Stomach (tissue), 9 donors: ENCODE results near the gene NOS1. TPM values are rescaled to one million over a fixed set of nuclear protein-coding genes. Genes with fewer than 3 reads are reported as not detected.

Experiments used
- DNase-seq, 2 donors: peaks; one replicate each; pipeline versions ENCODE4 v3.0.0 to v3.0.0-alpha.2; 2013 to 2019
- H3K27ac ChIP-seq, 5 donors: fragments of 200-600 bp in 4 of 5; sonication (generic) in 4 of 5; one replicate each; pipeline ENCODE4 v1.5.1; 2013 to 2019; ENCODE audit warnings: mild to moderate bottlenecking in 1 of 5, moderate library complexity in 1 of 5
- H3K27me3 ChIP-seq, 3 donors: fragments of 200-600 bp; sonication (generic); one replicate each; pipeline ENCODE4 v1.5.1; 2017 to 2019; ENCODE audit warnings: mixed run types in 1 of 3
- H3K36me3 ChIP-seq, 4 donors: fragments of 200-600 bp; sonication (generic); 1 replicate in 3 of 4; 2 replicates in 1 of 4; pipeline ENCODE4 v1.5.1; 2016 to 2019
- H3K4me1 ChIP-seq, 4 donors: fragments of 200-600 bp; sonication (generic); one replicate each; pipeline ENCODE4 v1.5.1; 2016 to 2019
- H3K4me3 ChIP-seq, 4 donors: fragments of 200-600 bp; sonication (generic) in 3 of 4; one replicate each; pipeline ENCODE4 v1.5.1; 2016 to 2019; ENCODE audit warnings: mild to moderate bottlenecking in 1 of 4
- H3K9me3 ChIP-seq, 4 donors: fragments of 200-600 bp; sonication (generic); one replicate each; pipeline ENCODE4 v1.5.1; 2016 to 2019
- CTCF ChIP-seq, 7 experiments: fragments of 450-650 bp in 4 of 7; fragments of 200-600 bp in 3 of 7; sonication (generic) in 3 of 7; IDR thresholded peaks; one replicate each; pipeline ENCODE4 v1.5.1; 2016 to 2019; ENCODE audit warnings: antibody characterized with exemption in 7 of 7, control low read depth in 2 of 7, mild to moderate bottlenecking in 1 of 7
- EP300 ChIP-seq: sonication (generic); formaldehyde crosslinking; IDR thresholded peaks from one replicate; pipeline ENCODE4 v1.6.1; 2017; ENCODE audit warnings: antibody characterized with exemption
- POLR2A ChIP-seq, 4 donors: fragments of 450-650 bp; IDR thresholded peaks; one replicate each; pipeline ENCODE4 v1.6.1; 2016; ENCODE audit warnings: antibody characterized with exemption in 4 of 4, control low read depth in 2 of 4, mild to moderate bottlenecking in 1 of 4, moderate library complexity in 1 of 4
- POLR2AphosphoS5 ChIP-seq, 3 donors: sonication (generic); formaldehyde crosslinking; IDR thresholded peaks; one replicate each; pipeline ENCODE4 v1.6.1; 2016; ENCODE audit warnings: antibody characterized with exemption in 3 of 3
- WGBS, 5 donors: extraction: QIAGEN DNeasy Blood & Tissue Kit in 3 of 5; methylation state at CpG; one replicate each; pipeline versions ENCODE4 v1.1.5 to v1.1.7; 2013 to 2018; 5-methylcytosine and 5-hydroxymethylcytosine counted together
- intact Hi-C: fragments of 100-400 bp; cut with DNase I; formaldehyde crosslinking; loops from one replicate; pipeline ENCODE4 v1.15.1; 2023; ENCODE audit warnings: low total_unique reads
- polyA plus RNA-seq, 3 donors: library from polyadenylated mRNA; stranded (reverse); fragments of 200-250 nt; gene quantifications; one replicate each; pipeline ENCODE4 v1.2.3, GENCODE V29; 2013
- total RNA-seq, 5 donors: library from RNA; depleted of rRNA; stranded (reverse); fragments of >200 nt; gene quantifications; one replicate each; pipeline versions ENCODE4 v1.1.0 to v1.2.3, GENCODE V29; 2014 to 2016
- donor health status: healthy with polysubstance abuse.
- donor health status: Bipolar disorder and iron deficiency.
- donor health status: healthy.

Gene NOS1
- total and polyA plus RNA-seq, 8 donors = 0.15 to 3.1 (median 0.29) TPM; not detected in 3

DNA sequence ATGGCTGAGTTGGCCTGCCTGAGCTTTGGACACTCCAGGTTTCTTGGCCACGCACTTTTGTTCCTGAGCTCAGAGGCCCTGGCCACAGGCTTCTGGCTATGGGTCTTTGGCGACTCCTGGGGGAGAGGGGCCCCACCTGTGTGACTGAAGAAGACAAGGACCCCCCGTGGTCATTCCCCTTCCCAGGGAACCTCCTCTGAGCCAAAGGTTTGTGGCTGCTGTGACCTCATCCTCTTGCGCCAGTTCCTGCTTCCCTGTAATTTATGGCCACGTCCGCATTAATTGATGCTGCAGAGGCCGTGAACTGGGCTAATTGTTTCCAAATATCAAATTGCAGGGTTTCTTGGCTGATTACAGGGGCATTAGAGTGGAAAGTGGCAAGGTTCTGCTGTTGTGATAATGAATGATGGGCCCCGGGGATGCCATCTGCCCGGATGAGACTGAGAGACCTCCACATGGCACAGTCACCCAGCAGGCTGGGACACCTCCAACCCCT lies 27.6 kb upstream of the NOS1 start:
- intact Hi-C loops = no loop called here
- DNase-seq = no peak
- Histone ChIP-seq H3K4me3 (no peak overlapping the region), H3K9me3 (no peaks in the 10 kb centered on the region), H3K27ac (no peak overlapping the region), H3K27me3 (peaks cover 0 to 9% (median 0%) of the 10 kb centered on the region in 3 donors), H3K4me1 (no peaks in the 10 kb centered on the region), H3K36me3 (no peaks in the 10 kb centered on the region)
- TF ChIP-seq EP300 (no peak), CTCF (IDR thresholded peaks at IDR 0.05) (no peak)
- WGBS, 5 donors = 62 to 91% (median 77%) methylated on average over 5 to 9 of the region's 9 CpGs

DNA sequence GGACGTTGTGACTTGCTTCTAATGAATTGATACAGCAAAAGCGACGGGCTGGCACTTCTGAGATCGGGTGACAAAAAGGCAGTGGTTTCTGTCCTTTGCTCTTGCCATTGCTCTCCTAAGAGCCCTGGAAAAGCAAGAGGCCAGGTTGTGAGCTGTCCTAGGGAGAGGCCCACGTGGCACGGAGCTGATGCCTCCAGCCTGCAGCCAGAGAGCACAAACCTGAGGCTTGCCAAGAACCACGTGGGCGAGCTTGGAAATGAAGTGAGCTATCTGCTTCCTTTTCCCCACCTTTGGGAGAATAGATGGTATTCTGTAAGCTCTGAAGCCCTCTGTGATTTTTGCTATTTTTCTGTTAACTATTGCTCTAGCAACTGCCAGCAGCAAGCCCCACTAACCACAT lies 26.4 kb upstream of the NOS1 start:
- Histone ChIP-seq H3K36me3 (no peaks in the 10 kb centered on the region), H3K4me3 (no peak overlapping the region), H3K9me3 (no peaks in the 10 kb centered on the region), H3K4me1 (no peaks in the 10 kb centered on the region), H3K27ac (no peak overlapping the region), H3K27me3 (peaks cover 0 to 9% (median 0%) of the 10 kb centered on the region in 3 donors)
- 55 to 65% (median 63%) methylated on average over 8 of the region's 8 CpGs for WGBS, 5 donors
- intact Hi-C loops = no loop called here
- TF ChIP-seq CTCF (IDR thresholded peaks at IDR 0.05) = no peak
- no peak for TF ChIP-seq POLR2A (IDR thresholded peaks at IDR 0.05)
- TF ChIP-seq EP300 = no peak
- TF ChIP-seq POLR2AphosphoS5 (IDR thresholded peaks at IDR 0.05) = no peak
- no peak for DNase-seq

DNA sequence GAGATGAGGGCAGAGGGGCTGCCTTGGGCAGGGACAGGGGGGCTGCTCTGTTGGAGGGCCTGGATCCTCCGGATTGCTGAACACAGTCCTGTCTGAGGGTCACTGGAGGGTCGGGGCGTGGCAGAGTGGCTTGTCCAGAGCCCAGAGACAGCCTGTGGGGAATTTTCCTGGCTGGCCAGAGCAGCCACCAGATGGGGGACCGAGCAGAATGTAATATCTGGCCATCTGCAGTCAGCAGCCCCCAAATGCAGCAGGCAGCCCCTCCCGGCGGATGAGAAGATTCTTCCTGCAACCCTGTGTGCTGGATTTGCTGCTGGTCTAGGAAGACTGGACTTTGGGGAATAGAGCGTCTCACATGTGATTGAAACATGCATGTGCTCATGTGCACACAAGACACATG lies 23.3 kb upstream of the NOS1 start:
- H3K27ac ChIP-seq = no peak overlapping the region
- WGBS, 5 donors = 60 to 72% (median 67%) methylated on average over 4 to 7 of the region's 7 CpGs

GRCh38 chr12:117380083-117380482 lies 18.7 kb upstream of the NOS1 start:
- no peaks in the 10 kb centered on the region for H3K4me1 ChIP-seq
- H3K4me3 ChIP-seq = no peak overlapping the region
- H3K36me3 ChIP-seq = no peaks in the 10 kb centered on the region
- peaks cover 0 to 10% (median 0%) of the 10 kb centered on the region in 3 donors for H3K27me3 ChIP-seq
- WGBS, 5 donors = 62 to 86% (median 72%) methylated on average over 1 of the region's 1 CpG
- DNase-seq = no peak
- TF ChIP-seq CTCF (IDR thresholded peaks at IDR 0.05) (no peak), EP300 (no peak), POLR2A (IDR thresholded peaks at IDR 0.05) (no peak), POLR2AphosphoS5 (IDR thresholded peaks at IDR 0.05) (no peak)
- intact Hi-C loops = no loop called here
- H3K9me3 ChIP-seq = peaks cover 0 to 10% (median 0%) of the 10 kb centered on the region in 4 donors
- H3K27ac ChIP-seq = no peak overlapping the region

More for the DNA sequence above, 23.3 kb upstream of the NOS1 start:
- Histone ChIP-seq H3K4me1 (no peaks in the 10 kb centered on the region), H3K4me3 (no peak overlapping the region), H3K36me3 (no peaks in the 10 kb centered on the region), H3K9me3 (no peaks in the 10 kb centered on the region), H3K27me3 (peaks cover 0 to 9% (median 0%) of the 10 kb centered on the region in 3 donors)
- no peak for DNase-seq
- intact Hi-C loops = no loop called here
- TF ChIP-seq CTCF (IDR thresholded peaks at IDR 0.05) = no peak
- no peak for TF ChIP-seq POLR2AphosphoS5 (IDR thresholded peaks at IDR 0.05)
- no peak for TF ChIP-seq EP300
- TF ChIP-seq POLR2A (IDR thresholded peaks at IDR 0.05) = no peak
